GM12878 (cell line): ENCODE results near the gene ZSWIM3. TPM values are rescaled to one million over a fixed set of nuclear protein-coding genes. Genes with fewer than 3 reads are reported as not detected.

Experiments used
- CREB1 ChIP-seq: IDR thresholded peaks from 2 replicates; pipeline ENCODE4 v1.6.1; 2012; ENCODE audit warnings: low read depth, mild to moderate bottlenecking, inconsistent platforms
- E2F8 ChIP-seq: fragments of 450-650 bp; IDR thresholded peaks from 2 replicates; pipeline ENCODE4 v1.6.1; 2018; ENCODE audit warnings: mild to moderate bottlenecking, low read depth, moderate library complexity; ENCODE audit not compliant: partially characterized antibody
- IRF3 ChIP-seq: fragments of 450-650 bp; IDR thresholded peaks from 2 replicates; pipeline ENCODE4 v1.6.1; 2014; ENCODE audit warnings: mild to moderate bottlenecking
- NFYA ChIP-seq: IDR thresholded peaks from 2 replicates; pipeline ENCODE4 v1.6.1; 2011; ENCODE audit warnings: low read depth, mild to moderate bottlenecking, low read length, improper control_type of control experiment, borderline replicate concordance
- POU2F2 ChIP-seq: IDR thresholded peaks from 3 replicates; pipeline ENCODE4 v1.6.1; 2011; ENCODE audit warnings: low read depth, mild to moderate bottlenecking, low read length, borderline replicate concordance
- RAD21 ChIP-seq: IDR thresholded peaks from 2 replicates; pipeline ENCODE4 v1.6.1; 2011; ENCODE audit warnings: mild to moderate bottlenecking, low read depth, low read length, moderate library complexity; ENCODE audit not compliant: insufficient read depth
- RB1 ChIP-seq: fragments of 450-650 bp; formaldehyde crosslinking; IDR thresholded peaks from 2 replicates; pipeline ENCODE4 v1.6.1; 2017; ENCODE audit warnings: mild to moderate bottlenecking, borderline replicate concordance
- RELB ChIP-seq: fragments of 450-650 bp; IDR thresholded peaks from 2 replicates; pipeline ENCODE4 v1.6.1; 2017; ENCODE audit warnings: low read depth, mild to moderate bottlenecking, moderate library complexity
- RFX5 ChIP-seq: IDR thresholded peaks from 2 replicates; pipeline ENCODE4 v1.6.1; 2011; ENCODE audit warnings: low read depth, low read length, improper control_type of control experiment
- TCF7 ChIP-seq: IDR thresholded peaks from 2 replicates; pipeline ENCODE4 v1.6.1; 2014; ENCODE audit warnings: antibody characterized with exemption, borderline replicate concordance
- ZBTB33 ChIP-seq: fragments of 450-650 bp; IDR thresholded peaks from 2 replicates; pipeline ENCODE4 v1.6.1; 2017; ENCODE audit warnings: mild to moderate bottlenecking
- polyA plus RNA-seq, 11 experiments: library from polyadenylated mRNA; depleted of rRNA in 4 of 11; unstranded in 6 of 11; stranded (reverse) in 5 of 11; fragments of >200 nt; fragmentation: Nextera tagmentation in 4 of 11; fragmentation: Illumina TruSeq in 1 of 11; extraction: Ambion mirVana in 4 of 11; extraction: Trizol in 1 of 11; gene quantifications; 1 replicate in 1 of 11; 2 replicates in 10 of 11; pipeline versions ENCODE4 v1.2.1 to v1.2.3, GENCODE V29; 2011 to 2016; ENCODE audit warnings: inconsistent platforms in 2 of 11, missing spikeins in 2 of 11, low read depth in 1 of 11
- total RNA-seq, 4 experiments: library from RNA; depleted of rRNA in 3 of 4; stranded (reverse); fragments of >200 nt in 3 of 4; fragmentation: Illumina TruSeq in 1 of 4; extraction: Trizol in 1 of 4; gene quantifications; 2 replicates each; pipeline versions ENCODE4 v1.2.1 to v1.2.3, GENCODE V29; 2013 to 2021
- TF ChIP-seq, protein P1 (sequence below): fragments of 450-650 bp; IDR thresholded peaks from 2 replicates; pipeline ENCODE4 v1.6.1; 2016; ENCODE audit warnings: mild to moderate bottlenecking, moderate library complexity, borderline replicate concordance

Gene ZSWIM3
- total and polyA plus RNA-seq, 10 of the 15 experiments (the other 5 are each of a cell fraction or from before 2014, with no cell fraction given), result 1.6 to 5.1 (median 4.2) TPM

DNA sequence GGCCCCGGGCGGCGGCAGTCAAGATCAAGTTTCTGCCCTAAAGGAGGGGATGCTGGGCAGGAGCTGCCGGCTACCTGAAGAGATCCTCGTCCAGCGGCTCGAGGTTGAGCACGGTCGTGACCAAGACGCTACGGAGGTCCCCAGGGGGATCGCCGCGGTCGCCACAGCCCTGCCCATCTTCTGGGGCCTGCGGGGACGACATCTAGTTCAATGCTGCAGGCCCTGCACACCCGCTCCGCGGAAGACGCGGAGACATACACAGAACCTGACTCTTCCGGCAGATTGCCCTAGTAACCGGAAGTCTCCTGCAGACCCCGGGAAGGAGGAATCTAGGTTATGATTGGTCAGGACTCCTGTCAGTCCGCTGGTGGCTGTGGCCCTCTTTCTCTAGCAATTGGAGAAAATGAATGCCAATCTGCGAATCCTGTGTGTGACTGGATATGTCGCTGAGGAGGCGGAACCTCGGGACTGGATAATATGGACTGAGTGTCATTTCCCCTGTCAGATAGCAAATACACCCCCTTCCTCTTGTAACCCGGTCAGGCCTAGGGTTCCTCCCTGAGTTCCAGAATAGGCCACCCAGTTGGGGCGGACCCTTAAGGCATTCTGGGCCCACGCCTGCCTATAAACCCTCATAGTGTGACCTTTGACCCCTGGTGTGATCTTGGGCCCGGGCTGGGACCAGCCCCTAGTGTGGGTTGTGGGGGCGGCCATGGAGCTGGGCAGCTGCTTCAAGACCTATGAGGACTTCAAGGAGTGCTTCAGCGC lies at the start of gene ZSWIM3, which contains the start of gene ACOT8 (continued):
- TF ChIP-seq, protein P1, sequence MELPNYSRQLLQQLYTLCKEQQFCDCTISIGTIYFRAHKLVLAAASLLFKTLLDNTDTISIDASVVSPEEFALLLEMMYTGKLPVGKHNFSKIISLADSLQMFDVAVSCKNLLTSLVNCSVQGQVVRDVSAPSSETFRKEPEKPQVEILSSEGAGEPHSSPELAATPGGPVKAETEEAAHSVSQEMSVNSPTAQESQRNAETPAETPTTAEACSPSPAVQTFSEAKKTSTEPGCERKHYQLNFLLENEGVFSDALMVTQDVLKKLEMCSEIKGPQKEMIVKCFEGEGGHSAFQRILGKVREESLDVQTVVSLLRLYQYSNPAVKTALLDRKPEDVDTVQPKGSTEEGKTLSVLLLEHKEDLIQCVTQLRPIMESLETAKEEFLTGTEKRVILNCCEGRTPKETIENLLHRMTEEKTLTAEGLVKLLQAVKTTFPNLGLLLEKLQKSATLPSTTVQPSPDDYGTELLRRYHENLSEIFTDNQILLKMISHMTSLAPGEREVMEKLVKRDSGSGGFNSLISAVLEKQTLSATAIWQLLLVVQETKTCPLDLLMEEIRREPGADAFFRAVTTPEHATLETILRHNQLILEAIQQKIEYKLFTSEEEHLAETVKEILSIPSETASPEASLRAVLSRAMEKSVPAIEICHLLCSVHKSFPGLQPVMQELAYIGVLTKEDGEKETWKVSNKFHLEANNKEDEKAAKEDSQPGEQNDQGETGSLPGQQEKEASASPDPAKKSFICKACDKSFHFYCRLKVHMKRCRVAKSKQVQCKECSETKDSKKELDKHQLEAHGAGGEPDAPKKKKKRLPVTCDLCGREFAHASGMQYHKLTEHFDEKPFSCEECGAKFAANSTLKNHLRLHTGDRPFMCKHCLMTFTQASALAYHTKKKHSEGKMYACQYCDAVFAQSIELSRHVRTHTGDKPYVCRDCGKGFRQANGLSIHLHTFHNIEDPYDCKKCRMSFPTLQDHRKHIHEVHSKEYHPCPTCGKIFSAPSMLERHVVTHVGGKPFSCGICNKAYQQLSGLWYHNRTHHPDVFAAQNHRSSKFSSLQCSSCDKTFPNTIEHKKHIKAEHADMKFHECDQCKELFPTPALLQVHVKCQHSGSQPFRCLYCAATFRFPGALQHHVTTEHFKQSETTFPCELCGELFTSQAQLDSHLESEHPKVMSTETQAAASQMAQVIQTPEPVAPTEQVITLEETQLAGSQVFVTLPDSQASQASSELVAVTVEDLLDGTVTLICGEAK, result peak; percentile 98
- TF ChIP-seq ZBTB33, result peak; percentile 38; the same call in 1 of the 2 replicates
- TF ChIP-seq E2F8, result peak; percentile 87
- peak; percentile 99 for TF ChIP-seq NFYA
- TF ChIP-seq POU2F2, result peak; percentile 70
- TF ChIP-seq RB1, result peak; percentile 11; the same call in 1 of the 2 replicates
- no peak for TF ChIP-seq TCF7
- TF ChIP-seq RFX5, result no peak
- TF ChIP-seq RAD21, result no peak
- peak; percentile 47; the same call in 1 of the 2 replicates for TF ChIP-seq RELB
- TF ChIP-seq IRF3, result peak; percentile 99
- peak; percentile 83 for TF ChIP-seq CREB1
